ENCODE measurements around the gene SLC25A15.

SLC25A15 gene

GRCh38 chr13:40789275-40790153 is at the start of gene SLC25A15:
Gene SLC25A15 (plus strand): TSS chr13:40789611. CDS start chr13:40793227, 3,616 bp downstream.
- peak in 2 of 3 donors; percentile 46 to 62 for DNase-seq (ENCODE audit: low read depth in 3 of 3, low spot score in 1 of 3)

DNA sequence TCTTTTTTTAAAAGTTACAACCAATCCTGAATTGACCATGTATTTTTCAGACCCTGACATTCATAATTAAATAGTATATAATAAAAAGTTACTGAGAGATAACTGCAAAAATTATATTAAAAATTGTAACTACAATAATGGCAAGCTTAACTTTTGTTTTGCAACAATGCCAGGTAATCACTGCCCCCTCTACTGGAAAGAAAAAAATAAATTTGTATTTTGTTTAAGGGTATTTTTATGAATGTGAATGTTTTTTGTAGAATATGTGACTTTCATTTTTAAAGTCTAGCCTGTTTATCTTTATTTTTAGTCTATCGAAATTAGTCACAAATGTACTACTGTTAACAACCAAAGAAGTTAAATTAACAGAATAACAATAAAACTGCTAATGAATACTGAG is 40.1 kb upstream of the SLC25A15 start:
- DNase-seq (ENCODE audit: low read depth in 3 of 3, low spot score in 1 of 3): no peak

DNA sequence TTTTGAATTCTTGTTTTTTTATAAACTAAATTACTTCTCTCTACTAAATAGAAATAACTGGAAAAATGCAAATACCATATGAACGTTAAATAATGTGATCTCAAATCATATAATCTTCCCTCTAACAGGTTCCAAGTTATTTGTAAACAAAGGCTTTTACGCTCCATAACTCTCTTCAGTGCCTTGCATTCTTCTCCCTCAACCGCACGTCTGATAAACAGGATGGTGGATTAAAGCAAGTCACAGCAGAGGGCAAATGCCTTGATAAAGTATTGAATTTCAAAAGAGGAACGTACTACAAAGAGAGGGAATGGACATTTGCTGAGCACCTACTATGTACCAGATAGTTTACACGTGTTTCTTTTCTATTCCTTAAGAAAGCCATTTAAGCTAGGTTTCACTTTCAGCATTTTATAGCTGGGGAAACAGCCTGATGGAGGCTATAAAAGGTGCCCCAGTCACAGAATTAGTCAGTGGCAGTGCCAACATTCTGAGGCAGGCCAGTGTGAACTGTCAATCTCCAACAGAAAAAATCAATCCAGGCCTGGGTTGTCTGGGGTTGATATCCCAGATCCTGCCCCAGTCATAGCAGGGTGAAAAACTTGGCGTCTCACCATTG is 34.2 kb upstream of the SLC25A15 start:
- DNase-seq (ENCODE audit: low read depth in 3 of 3, low spot score in 1 of 3): no peak

DNA sequence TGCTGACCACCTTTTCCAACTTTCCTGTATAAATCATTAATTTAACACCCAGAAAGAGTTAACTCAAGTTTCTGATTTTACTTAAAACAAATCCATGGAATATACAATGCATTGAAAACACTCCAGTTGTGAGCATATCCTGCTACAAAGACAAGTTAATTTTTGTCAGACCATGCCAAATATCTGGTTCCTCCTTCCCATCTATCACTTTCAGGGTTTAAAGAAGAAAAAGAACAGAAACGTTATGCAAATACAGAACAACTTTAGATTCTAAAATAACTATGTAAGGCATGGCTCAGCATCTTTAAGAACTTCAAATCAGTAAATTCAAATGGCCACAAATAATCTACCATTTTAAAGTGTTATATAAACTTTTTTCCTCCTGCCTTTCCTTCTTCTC is 33.4 kb upstream of the SLC25A15 start:
- no peak for DNase-seq (ENCODE audit: low read depth in 3 of 3, low spot score in 1 of 3)

- DNase-seq (ENCODE audit: low read depth in 3 of 3, low spot score in 1 of 3): no peak
Observed at GRCh38 chr13:40758811-40759210, 30.6 kb upstream of the SLC25A15 start.

GRCh38 chr13:40762849-40763248 is 26.6 kb upstream of the SLC25A15 start:
- no peak for DNase-seq (ENCODE audit: low read depth in 3 of 3, low spot score in 1 of 3)

GRCh38 chr13:40764587-40765403 is 24.6 kb upstream of the SLC25A15 start:
- no peak for DNase-seq (ENCODE audit: low read depth in 3 of 3, low spot score in 1 of 3)

DNA sequence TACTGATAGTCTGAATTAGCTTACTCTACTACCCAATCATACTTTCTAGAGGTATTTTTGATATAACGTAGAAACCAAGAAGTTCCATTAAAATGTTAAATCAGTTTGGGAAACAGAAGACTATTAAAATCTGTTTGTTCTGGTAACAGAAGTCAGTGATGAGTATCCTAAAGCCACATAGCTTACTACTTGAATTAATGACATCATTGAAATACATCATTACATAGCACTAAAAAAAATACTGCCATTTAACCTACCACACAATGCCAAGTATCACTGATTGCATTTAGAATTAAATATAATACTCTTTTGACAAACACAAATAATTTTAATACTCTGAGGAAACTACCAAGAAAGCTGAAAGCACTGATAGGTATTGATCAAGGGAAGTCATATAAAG is 23.8 kb upstream of the SLC25A15 start:
- no peak for DNase-seq (ENCODE audit: low read depth in 3 of 3, low spot score in 1 of 3)

- DNase-seq (ENCODE audit: low read depth in 3 of 3, low spot score in 1 of 3): no peak
Observed at GRCh38 chr13:40769970-40770369, 19.4 kb upstream of the SLC25A15 start.

GRCh38 chr13:40770609-40770933 is 18.8 kb upstream of the SLC25A15 start:
- no peak for DNase-seq (ENCODE audit: low read depth in 3 of 3, low spot score in 1 of 3)

DNA sequence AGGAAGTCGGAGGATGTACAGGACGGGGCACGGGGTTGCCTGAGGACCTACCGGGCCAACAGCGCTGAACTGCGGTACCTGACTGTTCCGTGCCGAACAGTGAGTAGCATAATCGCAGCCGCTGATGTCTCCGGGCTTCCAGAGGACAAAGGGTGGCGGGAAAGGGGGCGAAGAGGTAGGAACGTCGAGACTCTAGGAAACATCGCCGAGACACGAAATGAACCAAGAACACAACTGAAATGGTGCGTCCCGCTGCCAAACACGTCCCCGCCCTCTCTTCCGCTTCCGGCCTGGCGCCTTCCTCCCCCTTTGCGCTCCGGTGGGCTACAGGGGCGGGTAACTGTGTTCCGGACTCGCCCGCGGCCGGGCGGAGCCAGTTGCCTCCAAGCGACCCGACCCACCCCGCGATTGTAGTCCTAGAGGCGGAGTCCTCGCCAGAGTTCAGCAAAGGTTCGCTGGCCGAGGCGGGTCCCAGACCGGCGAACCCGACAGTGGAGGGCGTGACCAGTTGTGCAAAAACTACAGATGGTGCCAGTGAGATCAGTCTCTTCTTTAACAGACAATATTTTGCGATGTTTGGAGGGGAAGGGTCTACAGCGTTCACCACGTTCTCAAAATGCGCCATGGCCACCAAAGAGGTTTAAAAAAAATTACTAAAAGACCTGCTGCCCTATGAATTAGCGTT is 18.3 kb upstream of the SLC25A15 start, which contains the start of gene MRPS31:
TSS of gene MRPS31 (minus strand) at position 257 of the 685 bp plus-strand sequence. CDS start at position 203, 54 bp downstream.
- DNase-seq (ENCODE audit: low read depth in 3 of 3, low spot score in 1 of 3): peak; percentile 83 to 94 (median 91)

GRCh38 chr13:40772765-40773473 is 16.5 kb upstream of the SLC25A15 start:
- no peak for DNase-seq (ENCODE audit: low read depth in 3 of 3, low spot score in 1 of 3)

DNA sequence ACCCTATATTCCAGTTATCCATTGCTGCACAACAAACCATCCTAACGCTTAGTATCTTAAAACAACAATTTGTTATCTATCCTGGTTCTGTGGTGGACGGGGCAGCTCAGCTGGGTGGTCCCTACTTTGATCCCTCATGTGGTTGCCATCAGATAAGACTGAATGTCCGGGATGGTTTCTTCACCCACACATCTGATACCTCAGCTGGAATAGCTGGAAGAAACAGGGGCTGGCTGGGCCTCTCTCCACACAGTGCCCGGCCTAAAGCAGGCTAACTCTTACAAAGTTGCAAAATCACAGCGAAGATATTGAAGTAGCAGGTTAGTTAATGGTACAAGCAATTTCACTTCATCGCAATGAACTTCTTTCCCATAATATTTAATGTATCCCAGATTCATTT is 14.7 kb upstream of the SLC25A15 start:
- DNase-seq (ENCODE audit: low read depth in 3 of 3, low spot score in 1 of 3): no peak

- DNase-seq (ENCODE audit: low read depth in 3 of 3, low spot score in 1 of 3): no peak
Observed at GRCh38 chr13:40776232-40776631, 13.2 kb upstream of the SLC25A15 start.

DNA sequence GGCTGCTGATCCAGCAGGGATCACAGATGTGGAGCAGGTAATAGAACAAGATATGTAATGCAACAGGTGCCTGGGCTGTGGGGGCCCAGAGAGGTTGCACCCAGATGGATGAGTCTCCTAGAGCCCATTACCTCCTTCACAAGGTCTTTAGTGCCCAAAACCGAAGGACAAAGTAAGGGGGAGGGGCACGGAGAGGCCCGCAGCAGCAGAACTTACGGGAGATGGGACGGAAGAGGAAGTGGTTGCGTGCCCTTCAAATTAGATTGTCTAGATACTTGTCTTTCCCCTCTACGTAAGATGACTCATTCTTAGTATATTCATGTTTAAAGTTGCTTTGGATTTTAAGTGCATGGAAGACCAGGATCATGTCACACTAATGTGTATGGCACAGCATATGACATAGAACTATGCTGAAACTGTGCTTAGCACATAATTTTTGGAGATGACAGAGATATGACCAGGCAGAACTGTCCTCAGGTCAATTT is 12.7 kb upstream of the SLC25A15 start:
- DNase-seq (ENCODE audit: low read depth in 3 of 3, low spot score in 1 of 3): peak in 2 of 3 donors; percentile 44 to 46

DNA sequence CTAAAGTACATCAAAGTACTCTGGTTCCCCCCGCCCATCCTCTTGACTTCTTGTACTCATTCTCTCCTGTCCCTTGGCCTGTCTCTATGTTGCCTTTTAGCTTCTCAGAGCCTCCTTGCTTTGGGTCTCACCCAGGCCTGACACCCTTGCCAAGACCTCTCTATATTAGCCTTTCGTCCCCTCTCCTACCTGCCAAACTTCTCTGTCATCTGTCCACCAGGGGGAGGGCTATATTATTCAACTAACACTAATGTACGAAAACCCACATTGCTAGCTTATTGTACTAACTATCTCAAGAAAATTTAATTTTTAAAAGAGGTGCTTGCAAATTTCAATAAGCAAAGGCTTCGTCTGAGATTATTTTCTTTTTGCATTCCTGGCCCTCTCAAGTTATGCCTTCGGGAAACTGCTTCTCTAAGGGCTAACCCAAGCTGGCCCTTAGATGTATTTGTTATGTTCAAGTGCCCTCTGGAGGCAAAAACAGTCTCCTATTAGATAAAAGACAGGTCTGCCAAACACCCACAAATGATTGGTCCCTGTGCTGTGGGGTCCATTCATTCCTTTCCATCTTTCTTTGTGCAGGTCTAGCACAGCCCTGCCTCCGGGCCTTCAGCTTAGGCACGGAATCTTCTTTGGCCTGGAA is 12.1 kb upstream of the SLC25A15 start:
- no peak for DNase-seq (ENCODE audit: low read depth in 3 of 3, low spot score in 1 of 3)

GRCh38 chr13:40777809-40778175 is 11.6 kb upstream of the SLC25A15 start:
- DNase-seq (ENCODE audit: low read depth in 3 of 3, low spot score in 1 of 3): no peak

DNA sequence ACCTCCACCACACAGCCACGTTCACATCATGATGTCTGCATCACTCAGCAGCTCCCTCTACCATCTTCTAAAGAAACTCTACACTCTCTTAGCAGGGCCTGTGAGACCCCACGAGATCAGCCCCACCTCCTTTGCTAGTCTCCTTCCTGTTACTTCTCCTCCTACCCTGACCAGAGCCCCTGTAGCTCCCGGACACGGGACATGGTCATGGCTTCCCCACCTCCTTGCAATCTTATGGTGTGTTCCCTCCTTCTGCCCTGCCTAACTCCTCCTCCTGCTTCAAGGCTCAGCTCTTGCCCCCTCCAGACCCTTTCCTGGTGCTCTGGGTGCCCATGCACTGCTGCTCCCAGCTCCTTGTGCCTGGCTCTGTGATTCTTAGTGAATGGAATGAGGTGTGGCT is 10.4 kb upstream of the SLC25A15 start:
- no peak for DNase-seq (ENCODE audit: low read depth in 3 of 3, low spot score in 1 of 3)

DNA sequence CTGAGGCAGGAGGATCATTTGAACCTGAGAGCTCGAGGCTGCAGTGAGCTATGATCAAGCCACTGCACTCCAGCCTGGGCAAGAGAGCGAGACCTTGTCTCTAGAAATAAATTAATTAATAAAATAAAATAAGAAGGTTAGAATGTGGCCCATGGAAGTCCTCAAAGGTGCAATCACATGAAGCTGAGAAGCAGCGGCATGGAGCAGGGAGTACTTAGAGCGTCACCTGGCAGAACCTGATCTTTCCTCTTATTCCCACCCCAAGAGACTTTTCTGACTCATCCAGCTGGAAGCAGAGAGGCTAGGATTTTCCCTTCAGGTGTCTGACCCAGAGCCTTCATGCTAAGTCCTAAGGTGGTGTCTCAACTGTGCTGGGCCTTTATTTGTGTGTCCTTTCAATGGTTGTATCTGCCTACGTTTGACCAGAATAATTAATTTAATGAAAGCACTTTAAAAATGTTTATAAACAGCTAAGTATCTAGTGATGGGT is 9.6 kb upstream of the SLC25A15 start:
- DNase-seq (ENCODE audit: low read depth in 3 of 3, low spot score in 1 of 3): no peak
